Tibial nerve (tissue), 4 donors: Measurements from ENCODE around the gene APP.

Experiments used
- EP300 ChIP-seq, 2 donors: sonication (generic); formaldehyde crosslinking; IDR thresholded peaks; one replicate each; pipeline ENCODE4 v1.6.1; 2017; ENCODE audit warnings: antibody characterized with exemption in 2 of 2, mild to moderate bottlenecking in 1 of 2
- POLR2A ChIP-seq, 2 donors: fragments of 450-650 bp; IDR thresholded peaks; one replicate each; pipeline ENCODE4 v1.6.1; 2017; ENCODE audit warnings: antibody characterized with exemption in 2 of 2, mild to moderate bottlenecking in 2 of 2, moderate library complexity in 2 of 2
- TF ChIP-seq, protein P1 (sequence below), 5 experiments: fragments of 200-600 bp in 3 of 5; fragments of 450-650 bp in 2 of 5; sonication (generic) in 3 of 5; IDR thresholded peaks; one replicate each; pipeline ENCODE4 v1.5.1; 2016 to 2019; ENCODE audit warnings: antibody characterized with exemption in 5 of 5, mild to moderate bottlenecking in 3 of 5, moderate library complexity in 2 of 5

DNA sequence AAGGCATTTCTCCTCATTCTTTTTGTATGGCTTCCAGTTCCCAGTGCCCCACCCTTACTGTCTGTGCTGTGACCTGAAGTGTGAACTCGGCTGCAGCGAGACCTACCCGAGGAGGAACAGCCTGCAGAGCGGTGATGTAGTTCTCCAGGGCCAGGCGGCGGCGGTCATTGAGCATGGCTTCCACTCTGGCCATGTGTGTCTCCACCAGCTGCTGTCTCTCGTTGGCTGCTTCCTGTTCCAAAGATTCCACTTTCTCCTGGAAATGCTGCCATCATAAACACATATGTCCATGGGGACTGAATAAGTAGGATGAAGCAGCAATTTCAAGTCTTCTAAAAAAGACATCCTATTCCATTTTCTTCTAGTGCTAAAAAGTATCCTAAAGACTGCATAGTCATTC lies 195.6 kb downstream of the APP start:
- TF ChIP-seq, protein P1, sequence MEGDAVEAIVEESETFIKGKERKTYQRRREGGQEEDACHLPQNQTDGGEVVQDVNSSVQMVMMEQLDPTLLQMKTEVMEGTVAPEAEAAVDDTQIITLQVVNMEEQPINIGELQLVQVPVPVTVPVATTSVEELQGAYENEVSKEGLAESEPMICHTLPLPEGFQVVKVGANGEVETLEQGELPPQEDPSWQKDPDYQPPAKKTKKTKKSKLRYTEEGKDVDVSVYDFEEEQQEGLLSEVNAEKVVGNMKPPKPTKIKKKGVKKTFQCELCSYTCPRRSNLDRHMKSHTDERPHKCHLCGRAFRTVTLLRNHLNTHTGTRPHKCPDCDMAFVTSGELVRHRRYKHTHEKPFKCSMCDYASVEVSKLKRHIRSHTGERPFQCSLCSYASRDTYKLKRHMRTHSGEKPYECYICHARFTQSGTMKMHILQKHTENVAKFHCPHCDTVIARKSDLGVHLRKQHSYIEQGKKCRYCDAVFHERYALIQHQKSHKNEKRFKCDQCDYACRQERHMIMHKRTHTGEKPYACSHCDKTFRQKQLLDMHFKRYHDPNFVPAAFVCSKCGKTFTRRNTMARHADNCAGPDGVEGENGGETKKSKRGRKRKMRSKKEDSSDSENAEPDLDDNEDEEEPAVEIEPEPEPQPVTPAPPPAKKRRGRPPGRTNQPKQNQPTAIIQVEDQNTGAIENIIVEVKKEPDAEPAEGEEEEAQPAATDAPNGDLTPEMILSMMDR (IDR thresholded peaks at IDR 0.05): no peak
- TF ChIP-seq POLR2A (IDR thresholded peaks at IDR 0.05): no peak
- TF ChIP-seq EP300 (IDR thresholded peaks at IDR 0.05): no peak
